A549 (cell line): ENCODE results near the gene P2RY8.

Source experiments
- CEBPB ChIP-seq, 2 experiments: fragments of >200 bp in 1 of 2; sonication (Bioruptor Twin) in 1 of 2; formaldehyde crosslinking in 1 of 2; IDR thresholded peaks; 2 replicates each; pipeline ENCODE4 v1.6.1; 2012 to 2016
- CTCF ChIP-seq: fragments of >200 bp; sonication (Bioruptor Twin); formaldehyde crosslinking; IDR thresholded peaks from 3 replicates; pipeline ENCODE4 v1.5.1; 2016
- FOSL2 ChIP-seq, 2 experiments: fragments of 450-650 bp in 1 of 2; fragments of >200 bp in 1 of 2; sonication (Bioruptor Twin) in 1 of 2; formaldehyde crosslinking; IDR thresholded peaks; 2 replicates each; pipeline versions ENCODE4 v1.5.0 to v1.6.1; 2016 to 2020; ENCODE audit warnings: mild to moderate bottlenecking in 1 of 2, moderate library complexity in 1 of 2
- MAX ChIP-seq: IDR thresholded peaks from 2 replicates; pipeline ENCODE4 v1.6.1; 2012
- NFE2L2 ChIP-seq: fragments of 150-350 bp; conservative IDR thresholded peaks from 2 replicates; pipeline ENCODE4 v1.6.1; 2014; ENCODE audit warnings: low read length
- NPAS2 ChIP-seq: fragments of 250-450 bp; sonication (Bioruptor Pico); IDR thresholded peaks from 2 replicates; pipeline ENCODE4 v1.8.0; 2022; ENCODE audit warnings: mild to moderate bottlenecking, moderate library complexity, borderline replicate concordance
- NR3C1 ChIP-seq: fragments of >200 bp; sonication (Bioruptor Twin); formaldehyde crosslinking; IDR thresholded peaks from 3 replicates; pipeline ENCODE4 v1.6.1; 2017
- PBX3 ChIP-seq: IDR thresholded peaks from 2 replicates; pipeline ENCODE4 v1.6.1; 2012
- POLR2A ChIP-seq: IDR thresholded peaks from 2 replicates; pipeline ENCODE4 v1.6.1; 2012; ENCODE audit warnings: mild to moderate bottlenecking, low read length
- RAD21 ChIP-seq, 2 experiments: fragments of >200 bp in 1 of 2; sonication (Bioruptor Twin) in 1 of 2; formaldehyde crosslinking in 1 of 2; IDR thresholded peaks in 1 of 2; conservative IDR thresholded peaks in 1 of 2; 2 replicates in 1 of 2; 3 replicates in 1 of 2; pipeline ENCODE4 v1.6.1; 2012 to 2018; ENCODE audit warnings: inconsistent platforms in 1 of 2
- RCOR1 ChIP-seq: fragments of 150-350 bp; IDR thresholded peaks from 2 replicates; pipeline ENCODE4 v1.6.1; 2014; ENCODE audit warnings: antibody characterized with exemption, low read length, low read depth
- ZFP36 ChIP-seq: fragments of 450-650 bp; IDR thresholded peaks from 2 replicates; pipeline ENCODE4 v1.6.1; 2014; ENCODE audit warnings: borderline replicate concordance; ENCODE audit not compliant: partially characterized antibody

DNA sequence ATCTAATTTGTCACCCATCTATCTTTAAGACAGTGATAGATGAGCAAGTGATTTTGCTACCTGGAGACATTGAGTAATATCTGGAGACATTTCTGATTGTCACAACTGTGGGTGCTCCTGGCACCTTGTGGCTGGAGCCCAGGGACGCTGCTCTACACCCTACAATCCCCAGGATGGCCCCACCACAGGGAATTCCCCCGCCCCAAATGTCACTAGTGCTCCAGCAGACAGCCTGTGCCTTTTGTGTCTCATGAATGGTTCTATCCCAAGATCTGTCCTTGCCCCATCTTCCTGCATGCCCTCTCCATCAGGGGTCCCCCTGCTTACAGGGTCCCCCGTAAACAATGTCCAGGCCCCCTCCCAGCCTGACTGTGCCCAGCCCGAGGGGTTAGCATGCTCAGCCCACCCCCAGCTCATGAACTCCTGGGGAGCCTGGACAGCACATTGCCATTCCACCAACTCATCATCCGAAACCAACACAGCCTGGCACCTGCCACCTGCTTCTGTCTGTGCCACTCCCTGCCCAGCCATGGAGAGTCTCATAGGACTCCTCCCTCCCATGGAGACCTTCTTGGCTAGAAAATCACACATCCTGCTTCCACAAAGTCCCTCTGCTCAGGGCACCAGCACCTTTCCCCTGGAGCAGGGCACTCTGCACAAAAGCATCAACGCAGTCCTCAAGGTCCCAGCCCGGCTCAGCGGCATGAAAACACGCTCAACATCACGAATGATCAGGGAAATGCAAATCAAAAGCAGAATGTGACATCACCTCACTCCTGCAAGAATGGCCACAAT is 5.7 kb downstream of the P2RY8 start:
- TF ChIP-seq NFE2L2 (no peak), NPAS2 (CRISPR knock-in tag) (no peak), NR3C1 (no peak), CEBPB (IDR thresholded peaks at IDR 0.05) (no peak), FOSL2 (IDR thresholded peaks at IDR 0.05) (no peak), FOSL2 (CRISPR knock-in tag; IDR thresholded peaks at IDR 0.05) (no peak), CTCF (no peak), PBX3 (no peak), POLR2A (no peak), MAX (no peak), RAD21 (conservative IDR thresholded peaks at IDR 0.05 in 1 of 2, IDR thresholded peaks at IDR 0.05 in 1 of 2) (no peak), RCOR1 (no peak), ZFP36 (no peak)
